ENCODE data around the gene FLT4. TPM values are rescaled to one million over a fixed set of nuclear protein-coding genes. Genes with fewer than 3 reads are reported as not detected.

FLT4 gene
- total RNA-seq, 1 experiment from 2014 or later: 0.44 TPM

GRCh38 chr5:180644129-180644824 lies 5.1 kb downstream of the FLT4 start:
- no peak overlapping the region for H3K27ac ChIP-seq (ENCODE audit: low read length)
- ATAC-seq: no peak
- TF ChIP-seq, protein P1, sequence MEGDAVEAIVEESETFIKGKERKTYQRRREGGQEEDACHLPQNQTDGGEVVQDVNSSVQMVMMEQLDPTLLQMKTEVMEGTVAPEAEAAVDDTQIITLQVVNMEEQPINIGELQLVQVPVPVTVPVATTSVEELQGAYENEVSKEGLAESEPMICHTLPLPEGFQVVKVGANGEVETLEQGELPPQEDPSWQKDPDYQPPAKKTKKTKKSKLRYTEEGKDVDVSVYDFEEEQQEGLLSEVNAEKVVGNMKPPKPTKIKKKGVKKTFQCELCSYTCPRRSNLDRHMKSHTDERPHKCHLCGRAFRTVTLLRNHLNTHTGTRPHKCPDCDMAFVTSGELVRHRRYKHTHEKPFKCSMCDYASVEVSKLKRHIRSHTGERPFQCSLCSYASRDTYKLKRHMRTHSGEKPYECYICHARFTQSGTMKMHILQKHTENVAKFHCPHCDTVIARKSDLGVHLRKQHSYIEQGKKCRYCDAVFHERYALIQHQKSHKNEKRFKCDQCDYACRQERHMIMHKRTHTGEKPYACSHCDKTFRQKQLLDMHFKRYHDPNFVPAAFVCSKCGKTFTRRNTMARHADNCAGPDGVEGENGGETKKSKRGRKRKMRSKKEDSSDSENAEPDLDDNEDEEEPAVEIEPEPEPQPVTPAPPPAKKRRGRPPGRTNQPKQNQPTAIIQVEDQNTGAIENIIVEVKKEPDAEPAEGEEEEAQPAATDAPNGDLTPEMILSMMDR (IDR thresholded peaks at IDR 0.05): no peak
- TF ChIP-seq SIN3A (IDR thresholded peaks at IDR 0.05; ENCODE audit: borderline replicate concordance, insufficient read depth, low read depth, low read length): no peak
- TF ChIP-seq REST (IDR thresholded peaks at IDR 0.05; ENCODE audit: insufficient read depth in 1 of 2, low read depth in 2 of 2, low read length in 1 of 2): no peak
- TF ChIP-seq POLR2AphosphoS5 (IDR thresholded peaks at IDR 0.05; ENCODE audit: low read depth, low read length): no peak
- no peak for TF ChIP-seq TCF7L2 (IDR thresholded peaks at IDR 0.05; ENCODE audit: low read depth, low read length)
- POLR2A ChIA-PET: no interaction called here
- no peaks in the 10 kb centered on the region for H3K36me3 ChIP-seq (ENCODE audit: control insufficient read depth, insufficient read depth, low read length)
- no peaks in the 10 kb centered on the region for H3K9me3 ChIP-seq (ENCODE audit: control insufficient read depth, insufficient read depth, low read depth, low read length)
- H3K4me3 ChIP-seq (ENCODE audit: low read depth in 2 of 2, low read length in 2 of 2): no peak overlapping the region
- no peak for DNase-seq (ENCODE audit: low read depth, low spot score)
- in situ Hi-C loops (cut with HindIII; ENCODE audit: low pct_unique_long_range_greater_than_20kb, low sequenced_read_pairs): no loop called here
- H3K4me1 ChIP-seq (ENCODE audit: control insufficient read depth, insufficient read depth, low read length): no peaks in the 10 kb centered on the region
- CTCF ChIA-PET: no interaction called here
- no peaks in the 10 kb centered on the region for H3K27me3 ChIP-seq (ENCODE audit: control insufficient read depth, insufficient read depth, low read length)
- intact Hi-C loops (cut with micrococcal nuclease; ENCODE audit: unreplicated experiment): no loop called here
- BruUV-seq (replicated peaks): no TSS peak

GRCh38 chr5:180643191-180643851 lies 6.1 kb downstream of the FLT4 start:
- in situ Hi-C loops (cut with HindIII; ENCODE audit: low pct_unique_long_range_greater_than_20kb, low sequenced_read_pairs): no loop called here

More at GRCh38 chr5:180643191-180643851, 6.1 kb downstream of the FLT4 start:
- intact Hi-C loops (cut with micrococcal nuclease; ENCODE audit: unreplicated experiment): no loop called here
- Histone ChIP-seq H3K9me3 (ENCODE audit: control insufficient read depth, insufficient read depth, low read depth, low read length) (no peaks in the 10 kb centered on the region), H3K4me3 (ENCODE audit: low read depth in 2 of 2, low read length in 2 of 2) (no peak overlapping the region), H3K27ac (ENCODE audit: low read length) (no peak overlapping the region), H3K27me3 (ENCODE audit: control insufficient read depth, insufficient read depth, low read length) (no peaks in the 10 kb centered on the region), H3K4me1 (ENCODE audit: control insufficient read depth, insufficient read depth, low read length) (no peaks in the 10 kb centered on the region), H3K36me3 (ENCODE audit: control insufficient read depth, insufficient read depth, low read length) (no peaks in the 10 kb centered on the region)
- TF ChIP-seq SIN3A (IDR thresholded peaks at IDR 0.05; ENCODE audit: borderline replicate concordance, insufficient read depth, low read depth, low read length) (no peak), POLR2AphosphoS5 (IDR thresholded peaks at IDR 0.05; ENCODE audit: low read depth, low read length) (no peak), REST (IDR thresholded peaks at IDR 0.05; ENCODE audit: insufficient read depth in 1 of 2, low read depth in 2 of 2, low read length in 1 of 2) (no peak), TCF7L2 (IDR thresholded peaks at IDR 0.05; ENCODE audit: low read depth, low read length) (no peak)
- TF ChIP-seq, protein P1 (IDR thresholded peaks at IDR 0.05): no peak
- POLR2A ChIA-PET: no interaction called here
- no TSS peak for BruUV-seq (replicated peaks)
- no peak for DNase-seq (ENCODE audit: low read depth, low spot score)
- ATAC-seq: no peak
- CTCF ChIA-PET: no interaction called here
